ENCODE data around the gene WASF3.

WASF3 gene

DNA sequence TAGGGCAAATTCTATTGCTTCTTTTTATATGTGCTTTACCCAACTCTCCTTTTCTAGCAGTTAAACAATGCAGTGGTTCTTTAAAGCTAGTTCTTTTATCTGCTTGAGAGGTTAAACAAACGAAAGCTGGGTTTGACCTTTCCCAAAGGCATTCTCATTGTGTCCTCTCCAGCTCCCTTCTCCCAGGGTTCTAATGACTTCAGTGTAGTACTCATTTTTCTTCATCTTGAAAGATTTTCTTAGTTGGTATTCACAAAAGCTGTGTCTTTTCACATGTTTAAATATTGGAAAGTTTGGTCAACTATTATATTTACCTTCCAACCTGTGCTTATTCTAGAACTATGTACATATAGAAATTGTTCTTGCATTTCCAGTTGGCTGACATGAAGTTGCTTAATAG lies 1.5 kb downstream of the WASF3 start:
- H3K36me3 Mint-ChIP-seq (ENCODE audit: low read depth) = no peaks in the 10 kb centered on the region
- H3K4me1 Mint-ChIP-seq (ENCODE audit: low read depth) = peaks cover 11% of the 10 kb centered on the region
- H3K4me3 Mint-ChIP-seq = no peak overlapping the region
- H3K27me3 Mint-ChIP-seq = peaks cover 47% of the 10 kb centered on the region
- no peak overlapping the region for H3K27ac Mint-ChIP-seq
- no peaks in the 10 kb centered on the region for H3K9me3 Mint-ChIP-seq
- DNase-seq = no peak

DNA sequence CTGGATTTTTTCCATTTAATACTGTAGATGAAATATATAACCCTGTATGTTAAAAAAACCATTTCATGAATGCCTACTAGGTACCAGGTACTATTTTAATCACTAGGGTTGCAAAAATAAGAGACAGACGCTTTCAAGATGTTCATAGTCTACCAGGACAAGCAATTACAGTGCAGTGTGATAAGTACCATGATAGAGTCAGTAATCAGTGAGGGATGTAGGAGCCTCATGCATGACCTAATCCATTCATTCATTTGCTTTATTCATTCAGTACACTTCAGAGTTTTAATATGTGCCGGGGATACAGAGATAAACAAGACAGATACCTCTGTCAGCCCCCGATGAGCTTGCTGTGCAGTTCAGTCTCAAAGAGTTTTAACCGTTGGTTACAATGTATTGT lies 3.0 kb downstream of the WASF3 start:
- Mint-ChIP-seq H3K27ac (no peak overlapping the region), H3K4me3 (no peak overlapping the region), H3K9me3 (no peaks in the 10 kb centered on the region), H3K4me1 (ENCODE audit: low read depth) (peaks cover 11% of the 10 kb centered on the region), H3K27me3 (peaks cover 45% of the 10 kb centered on the region), H3K36me3 (ENCODE audit: low read depth) (no peaks in the 10 kb centered on the region)
- no peak for DNase-seq

DNA sequence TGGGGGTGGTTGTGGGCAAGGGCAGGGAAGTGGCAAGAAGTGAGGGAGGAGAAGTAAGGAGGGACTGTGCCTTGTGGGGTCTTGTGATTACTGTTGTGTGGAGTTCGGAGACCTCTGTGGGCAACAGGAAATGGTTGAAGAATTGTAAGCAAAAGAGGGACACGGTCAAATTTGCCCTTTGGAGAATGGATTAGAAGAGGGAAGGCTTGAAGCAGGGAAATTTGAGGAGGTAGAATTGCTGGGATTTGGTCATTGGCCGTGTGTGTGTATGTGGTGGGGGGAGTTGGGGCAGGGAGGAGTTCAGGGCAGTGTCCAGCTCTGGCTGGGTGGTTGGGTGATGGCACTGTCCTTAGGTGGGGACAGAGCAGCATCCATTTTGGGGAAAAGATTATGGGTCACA lies 3.6 kb downstream of the WASF3 start:
- no peak for DNase-seq
- no peak overlapping the region for H3K27ac Mint-ChIP-seq
- H3K9me3 Mint-ChIP-seq = no peaks in the 10 kb centered on the region
- no peak overlapping the region for H3K4me3 Mint-ChIP-seq
- no peaks in the 10 kb centered on the region for H3K36me3 Mint-ChIP-seq (ENCODE audit: low read depth)
- H3K4me1 Mint-ChIP-seq (ENCODE audit: low read depth) = peaks cover 11% of the 10 kb centered on the region
- H3K27me3 Mint-ChIP-seq = peaks cover 42% of the 10 kb centered on the region

DNA sequence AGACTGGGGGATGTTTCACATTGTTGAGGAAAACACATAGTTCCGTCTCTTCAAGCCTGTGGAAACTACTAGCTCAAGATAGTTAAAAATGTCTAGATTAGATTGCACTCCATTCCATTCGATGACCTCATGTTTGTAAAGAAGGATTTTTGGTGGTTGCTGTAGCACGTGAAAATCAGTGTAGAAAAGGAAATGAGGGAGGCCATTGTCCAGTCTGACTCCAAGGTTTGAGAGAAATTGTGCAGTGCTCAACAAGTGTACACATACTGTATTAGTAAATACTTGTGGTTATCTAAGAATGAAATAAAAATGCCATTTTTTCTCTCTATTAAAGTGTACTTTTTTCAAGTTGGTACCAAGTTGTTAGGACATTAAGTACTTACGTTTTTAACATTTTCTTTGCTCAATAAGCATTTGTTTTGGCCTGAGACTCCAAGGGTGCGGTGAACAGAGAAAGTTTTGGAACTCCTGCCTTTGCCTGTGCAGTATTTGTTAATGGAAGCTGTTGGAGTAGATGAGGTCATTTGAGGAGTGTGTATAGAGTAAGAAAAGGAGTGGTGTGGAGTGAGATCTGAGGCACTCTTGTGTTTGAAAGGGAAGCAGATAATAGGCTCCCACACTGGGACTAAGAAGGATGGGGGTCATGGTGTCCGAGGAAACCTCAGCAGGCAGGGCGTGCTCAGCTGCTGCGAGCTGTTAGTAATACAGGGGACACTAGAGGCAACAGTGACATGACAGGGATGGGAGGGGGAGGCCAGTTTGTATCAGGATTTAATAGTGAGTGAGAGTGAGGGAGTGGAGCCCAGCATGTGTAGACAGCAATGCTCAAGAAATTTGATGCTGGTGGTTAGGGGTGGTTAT lies 4.4 kb downstream of the WASF3 start:
- H3K36me3 Mint-ChIP-seq (ENCODE audit: low read depth) = no peaks in the 10 kb centered on the region
- no peaks in the 10 kb centered on the region for H3K9me3 Mint-ChIP-seq
- no peak overlapping the region for H3K4me3 Mint-ChIP-seq
- H3K4me1 Mint-ChIP-seq (ENCODE audit: low read depth) = peaks cover 10% of the 10 kb centered on the region
- H3K27ac Mint-ChIP-seq = no peak overlapping the region
- no peak for DNase-seq
- peaks cover 40% of the 10 kb centered on the region for H3K27me3 Mint-ChIP-seq

DNA sequence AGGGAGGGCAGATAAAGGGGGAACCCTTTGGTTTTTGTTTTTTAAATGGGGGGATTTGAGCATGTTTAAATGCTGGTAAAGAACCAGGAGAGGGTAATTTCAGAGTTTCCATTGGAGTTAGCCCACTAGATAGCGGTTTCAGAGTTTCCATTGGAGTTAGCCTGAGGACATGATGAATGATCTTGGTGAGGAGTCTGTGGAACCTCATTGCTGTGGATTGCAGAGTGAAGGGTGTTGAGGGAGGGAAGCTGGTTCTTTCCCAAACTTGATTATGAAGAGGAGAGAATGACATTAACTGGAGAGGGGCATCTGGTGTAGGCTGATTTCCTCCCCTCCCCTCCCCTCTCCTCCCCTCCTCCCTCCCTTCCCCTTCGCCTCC lies 5.0 kb downstream of the WASF3 start:
- Mint-ChIP-seq H3K9me3 (no peaks in the 10 kb centered on the region), H3K4me1 (ENCODE audit: low read depth) (peaks cover 9% of the 10 kb centered on the region), H3K27ac (no peak overlapping the region), H3K27me3 (peaks cover 40% of the 10 kb centered on the region), H3K36me3 (ENCODE audit: low read depth) (no peaks in the 10 kb centered on the region), H3K4me3 (no peak overlapping the region)
- DNase-seq = no peak

DNA sequence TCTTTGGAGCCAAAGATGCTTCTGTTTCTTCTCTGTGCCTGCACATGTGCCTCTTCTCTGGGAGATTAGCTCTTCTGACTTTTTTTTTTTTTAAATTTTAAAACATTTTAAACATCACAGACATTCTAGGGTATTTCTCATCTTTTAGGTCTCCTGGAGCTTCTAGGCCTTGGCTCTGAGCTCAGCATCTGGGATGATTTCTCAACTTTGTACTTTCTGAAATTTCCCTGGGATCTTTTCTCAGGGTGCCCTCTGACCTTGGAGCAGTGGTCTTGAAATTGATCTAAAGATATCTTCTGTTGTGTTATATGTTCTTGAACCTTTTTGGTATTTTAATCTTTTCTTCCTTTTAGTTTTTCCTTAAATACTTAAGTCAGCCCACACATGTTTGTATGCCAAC lies 6.2 kb downstream of the WASF3 start:
- no peak for DNase-seq

DNA sequence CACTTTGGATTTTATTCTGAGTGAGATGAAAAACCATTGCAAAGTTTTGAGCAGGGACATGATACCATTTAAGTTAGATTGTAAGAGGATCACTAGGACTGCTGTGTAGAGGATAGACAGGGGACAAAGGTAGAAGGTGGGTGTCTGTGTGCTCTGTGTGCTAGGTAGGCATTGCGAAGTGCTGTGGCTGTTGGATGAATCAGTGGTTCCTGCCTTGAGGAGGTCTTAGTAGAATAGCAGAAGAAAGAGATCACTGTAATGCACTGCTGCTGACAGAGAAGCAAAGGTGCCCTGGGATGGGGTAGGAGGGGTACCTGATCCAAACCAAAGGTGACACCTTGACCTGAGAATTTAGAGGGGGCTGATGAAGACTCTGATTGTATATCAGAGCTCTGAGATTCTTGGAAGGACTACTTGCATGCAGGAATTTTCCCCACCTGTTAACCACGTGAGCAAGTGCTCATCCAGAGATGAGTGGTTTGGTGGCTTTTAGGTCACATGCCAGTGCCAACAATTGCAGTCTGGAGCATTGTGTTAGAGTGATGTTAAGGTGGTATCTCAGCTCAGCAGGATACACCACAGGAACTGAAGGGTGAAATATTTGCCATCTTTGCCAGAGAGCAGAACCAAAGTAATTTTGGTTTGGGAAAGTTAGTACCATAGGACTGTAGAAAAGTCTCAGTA lies 10.8 kb downstream of the WASF3 start:
- H3K27ac Mint-ChIP-seq = no peak overlapping the region
- peaks cover 36% of the 10 kb centered on the region for H3K27me3 Mint-ChIP-seq
- no peaks in the 10 kb centered on the region for H3K4me1 Mint-ChIP-seq (ENCODE audit: low read depth)
- H3K4me3 Mint-ChIP-seq = no peak overlapping the region
- H3K9me3 Mint-ChIP-seq = no peaks in the 10 kb centered on the region
- no peaks in the 10 kb centered on the region for H3K36me3 Mint-ChIP-seq (ENCODE audit: low read depth)
- no peak for DNase-seq

More for the DNA sequence above, 6.2 kb downstream of the WASF3 start:
- Mint-ChIP-seq H3K27me3 (peaks cover 44% of the 10 kb centered on the region), H3K4me3 (no peak overlapping the region), H3K36me3 (ENCODE audit: low read depth) (no peaks in the 10 kb centered on the region), H3K27ac (no peak overlapping the region), H3K4me1 (ENCODE audit: low read depth) (peaks cover 6% of the 10 kb centered on the region), H3K9me3 (no peaks in the 10 kb centered on the region)

DNA sequence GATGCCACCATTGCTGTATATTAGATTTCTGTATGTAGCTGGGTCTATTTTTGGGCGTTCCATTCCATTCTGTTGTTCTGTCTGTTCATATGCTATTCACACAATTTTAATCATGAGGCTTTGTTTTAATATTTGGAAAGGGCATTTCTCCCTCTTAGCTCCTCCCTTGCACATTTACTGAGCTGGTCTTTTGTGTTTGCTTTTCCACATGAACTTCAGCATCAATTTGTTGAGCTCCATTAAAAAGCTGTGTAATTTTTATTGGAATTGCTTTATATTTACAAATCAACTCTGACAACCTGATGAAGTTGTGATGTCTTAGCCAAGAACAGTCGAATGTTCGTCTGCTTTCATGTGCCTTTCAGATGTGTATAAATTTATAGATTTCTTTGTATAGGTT lies 14.0 kb downstream of the WASF3 start:
- H3K36me3 Mint-ChIP-seq (ENCODE audit: low read depth) = no peaks in the 10 kb centered on the region
- H3K27ac Mint-ChIP-seq = no peak overlapping the region
- peaks cover 20% of the 10 kb centered on the region for H3K27me3 Mint-ChIP-seq

DNA sequence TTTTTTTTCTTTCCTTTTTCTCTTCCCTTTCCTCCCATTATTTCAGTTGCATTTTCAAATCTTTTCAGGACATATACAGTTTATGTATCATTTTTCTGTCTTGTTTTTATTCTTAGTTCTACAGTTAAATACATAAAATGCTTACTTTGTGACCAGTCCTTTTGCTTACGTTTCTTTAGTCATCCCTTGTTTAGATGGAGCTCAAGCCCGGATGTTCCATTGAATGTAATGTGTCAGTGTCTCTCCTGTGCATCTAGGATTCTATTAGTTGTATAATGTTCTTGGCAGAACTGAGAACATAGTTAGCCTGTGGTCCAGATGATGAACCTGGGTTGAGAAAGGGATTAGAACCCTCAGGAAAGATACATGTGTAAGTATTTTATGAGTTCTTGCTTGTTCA lies 17.8 kb downstream of the WASF3 start:
- DNase-seq = no peak
- no peaks in the 10 kb centered on the region for H3K36me3 Mint-ChIP-seq (ENCODE audit: low read depth)
- no peak overlapping the region for H3K27ac Mint-ChIP-seq
- H3K4me1 Mint-ChIP-seq (ENCODE audit: low read depth) = no peaks in the 10 kb centered on the region
- no peak overlapping the region for H3K4me3 Mint-ChIP-seq
- H3K27me3 Mint-ChIP-seq = peaks cover 5% of the 10 kb centered on the region
- peaks cover 4% of the 10 kb centered on the region for H3K9me3 Mint-ChIP-seq

More for the DNA sequence above, 14.0 kb downstream of the WASF3 start:
- no peak for DNase-seq
- Mint-ChIP-seq H3K4me1 (ENCODE audit: low read depth) (no peaks in the 10 kb centered on the region), H3K4me3 (no peak overlapping the region), H3K9me3 (no peaks in the 10 kb centered on the region)

DNA sequence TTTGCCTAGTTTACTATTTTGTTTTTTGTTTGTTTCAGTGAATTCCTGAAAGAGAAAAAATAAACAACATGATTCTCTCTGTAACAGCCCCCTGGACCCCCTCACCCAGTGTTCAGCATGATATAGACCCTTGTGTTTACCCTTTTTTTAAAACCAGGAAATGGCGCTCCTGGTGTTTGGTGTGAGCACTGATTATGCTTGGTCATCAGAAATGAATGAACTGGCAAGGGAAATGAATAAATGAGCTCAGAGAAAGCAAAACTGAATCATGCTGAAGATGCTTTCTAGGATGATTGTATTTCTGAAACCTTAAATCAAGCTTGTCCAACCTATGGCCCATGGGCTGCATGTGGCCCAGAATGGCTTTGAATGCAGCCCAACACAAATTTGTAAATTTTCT lies 22.1 kb downstream of the WASF3 start:
- Mint-ChIP-seq H3K27ac (no peak overlapping the region), H3K27me3 (peaks cover 17% of the 10 kb centered on the region), H3K4me1 (ENCODE audit: low read depth) (no peaks in the 10 kb centered on the region), H3K9me3 (peaks cover 4% of the 10 kb centered on the region), H3K36me3 (ENCODE audit: low read depth) (no peaks in the 10 kb centered on the region), H3K4me3 (no peak overlapping the region)
- DNase-seq = no peak

DNA sequence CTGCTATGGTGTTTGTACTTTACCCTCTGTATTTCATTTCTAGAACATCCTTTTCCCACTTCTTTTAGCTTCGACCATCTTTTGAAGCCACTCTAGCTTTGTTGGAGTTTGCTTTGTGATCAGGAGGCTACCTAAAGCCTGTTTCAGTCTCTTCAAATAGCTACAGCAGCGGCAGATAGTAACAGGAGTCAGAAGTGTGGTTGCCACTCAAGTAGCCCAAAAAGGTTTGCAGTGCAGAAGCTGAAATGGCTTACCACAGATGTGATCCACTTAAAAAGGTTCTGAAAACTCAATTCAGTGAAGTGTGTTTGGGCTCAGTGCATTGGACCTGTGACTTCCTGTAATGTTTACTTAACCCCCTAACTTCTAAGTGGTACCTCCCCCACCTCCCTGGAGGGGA lies 26.2 kb downstream of the WASF3 start:
- H3K4me3 Mint-ChIP-seq = no peak overlapping the region
- no peaks in the 10 kb centered on the region for H3K4me1 Mint-ChIP-seq (ENCODE audit: low read depth)
- H3K36me3 Mint-ChIP-seq (ENCODE audit: low read depth) = no peaks in the 10 kb centered on the region
- H3K9me3 Mint-ChIP-seq = no peaks in the 10 kb centered on the region
- no peak for DNase-seq
- H3K27me3 Mint-ChIP-seq = peaks cover 23% of the 10 kb centered on the region
- H3K27ac Mint-ChIP-seq = no peak overlapping the region

DNA sequence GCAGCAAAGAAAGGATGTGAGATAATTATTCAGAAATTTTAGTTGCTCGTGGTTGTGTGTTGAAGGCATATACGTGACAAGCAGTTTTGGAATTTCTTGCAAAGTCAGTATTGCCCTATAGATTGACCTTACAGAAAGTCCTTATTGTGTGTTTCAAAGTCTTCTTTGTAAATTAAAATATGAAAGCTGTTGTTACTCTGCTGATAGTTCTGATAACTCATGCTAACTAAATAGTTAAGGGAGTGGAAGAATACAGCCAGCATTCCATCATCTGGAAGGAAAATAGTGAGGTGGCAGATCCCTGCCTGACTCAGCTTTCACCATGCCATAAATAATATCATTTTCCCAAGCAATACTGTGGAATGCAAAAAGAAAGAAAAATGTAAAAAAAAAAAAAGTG lies 27.2 kb downstream of the WASF3 start:
- Mint-ChIP-seq H3K4me1 (ENCODE audit: low read depth) (no peaks in the 10 kb centered on the region), H3K27me3 (peaks cover 31% of the 10 kb centered on the region), H3K27ac (no peak overlapping the region), H3K9me3 (no peaks in the 10 kb centered on the region), H3K36me3 (ENCODE audit: low read depth) (no peaks in the 10 kb centered on the region), H3K4me3 (no peak overlapping the region)
- no peak for DNase-seq

DNA sequence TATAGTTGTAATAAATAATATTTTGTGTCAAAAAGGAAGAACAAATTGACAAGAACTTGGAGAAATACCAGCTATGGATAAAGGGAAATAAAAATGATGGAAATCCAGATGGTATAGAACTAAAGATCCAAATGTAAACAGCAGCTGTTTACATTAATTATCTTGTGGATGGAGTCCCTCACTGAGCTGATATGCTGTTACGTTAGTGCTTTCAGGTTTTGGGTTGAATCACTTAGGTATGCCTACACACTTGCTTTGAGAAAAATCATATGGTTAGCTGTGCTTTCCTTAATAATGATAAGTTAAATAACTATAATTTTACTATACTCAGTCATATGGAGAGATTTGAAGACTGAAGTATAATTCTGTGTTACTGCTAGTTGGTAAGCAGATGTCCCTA lies 27.7 kb downstream of the WASF3 start:
- no peak overlapping the region for H3K4me3 Mint-ChIP-seq
- H3K27ac Mint-ChIP-seq = no peak overlapping the region
- peaks cover 34% of the 10 kb centered on the region for H3K27me3 Mint-ChIP-seq
- no peaks in the 10 kb centered on the region for H3K9me3 Mint-ChIP-seq
- H3K36me3 Mint-ChIP-seq (ENCODE audit: low read depth) = no peaks in the 10 kb centered on the region
- H3K4me1 Mint-ChIP-seq (ENCODE audit: low read depth) = no peaks in the 10 kb centered on the region
- DNase-seq = no peak

DNA sequence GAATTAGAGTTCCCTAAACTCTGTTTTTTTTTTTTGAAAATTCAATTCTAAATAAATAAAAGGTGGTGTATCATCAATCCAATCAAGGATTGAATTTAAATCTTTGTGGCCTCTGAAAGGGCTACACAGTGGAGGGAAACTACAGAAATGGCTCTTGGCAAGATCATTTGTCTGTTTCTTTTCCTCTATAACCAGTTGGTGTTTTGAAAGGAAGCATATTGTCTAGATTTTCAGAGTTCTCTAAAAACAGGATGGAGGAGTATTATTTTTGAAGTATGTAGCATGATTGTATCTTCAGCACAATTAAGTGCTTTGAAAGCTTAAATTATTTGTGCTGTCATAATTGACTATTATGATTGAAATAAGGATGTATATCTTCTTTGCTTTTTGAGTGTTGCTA lies 29.8 kb downstream of the WASF3 start:
- no peak for DNase-seq
- no peaks in the 10 kb centered on the region for H3K4me1 Mint-ChIP-seq (ENCODE audit: low read depth)
- no peak overlapping the region for H3K27ac Mint-ChIP-seq
- H3K4me3 Mint-ChIP-seq = no peak overlapping the region
- H3K9me3 Mint-ChIP-seq = no peaks in the 10 kb centered on the region
- peaks cover 48% of the 10 kb centered on the region for H3K27me3 Mint-ChIP-seq
- H3K36me3 Mint-ChIP-seq (ENCODE audit: low read depth) = no peaks in the 10 kb centered on the region

DNA sequence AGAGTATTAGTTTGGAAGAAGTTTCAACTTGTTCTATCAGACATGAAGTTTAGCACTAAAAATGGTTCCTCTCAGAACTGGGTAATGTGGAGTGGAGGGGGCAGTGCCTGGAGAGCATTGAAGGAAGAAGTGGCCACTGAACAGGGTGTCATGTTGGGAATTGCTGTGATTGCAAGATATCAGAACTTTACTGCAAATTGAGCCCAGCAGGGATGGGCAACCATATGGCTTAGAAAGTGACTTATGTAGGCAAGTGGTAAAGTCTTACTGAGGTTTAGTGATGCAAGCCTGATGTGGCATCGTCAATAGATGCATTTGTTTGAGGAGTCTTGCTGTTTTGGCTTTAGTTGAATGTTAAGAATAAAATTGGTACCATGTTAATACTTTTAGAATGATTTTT lies 31.7 kb downstream of the WASF3 start:
- no peaks in the 10 kb centered on the region for H3K9me3 Mint-ChIP-seq
- H3K27ac Mint-ChIP-seq = no peak overlapping the region
- no peak overlapping the region for H3K4me3 Mint-ChIP-seq
- no peaks in the 10 kb centered on the region for H3K4me1 Mint-ChIP-seq (ENCODE audit: low read depth)
- no peaks in the 10 kb centered on the region for H3K36me3 Mint-ChIP-seq (ENCODE audit: low read depth)
- peaks cover 47% of the 10 kb centered on the region for H3K27me3 Mint-ChIP-seq
- no peak for DNase-seq

Data from activated T-cell treated with anti-CD3 and anti-CD28 coated beads, Interleukin-2, amount 50 U/mL, for 24 hours (primary cell).